ENCODE measurements around the gene SH3BGRL3. TPM values are rescaled to one million over a fixed set of nuclear protein-coding genes. Genes with fewer than 3 reads are reported as not detected.

Gene SH3BGRL3
- total RNA-seq, 2 donors from 2014 or later = 148 to 165 TPM

- peak in 1 of 2 donors; percentile 41 for DNase-seq
- peak overlapping the region; percentile 81 to 97 for H3K4me3 Mint-ChIP-seq
- no peaks in the 10 kb centered on the region for H3K27me3 Mint-ChIP-seq (ENCODE audit: low read depth)
- peaks cover 2 to 14% of the 10 kb centered on the region in 2 donors for H3K36me3 Mint-ChIP-seq (ENCODE audit: insufficient read depth in 2 of 2)
- H3K9me3 Mint-ChIP-seq = no peaks in the 10 kb centered on the region
- H3K27ac Mint-ChIP-seq = peak overlapping the region; percentile 55
- H3K4me1 Mint-ChIP-seq (ENCODE audit: low read depth) = peaks cover 94% of the 10 kb centered on the region
- ATAC-seq (replicated peaks in 1 of 2) = no peak
These were observed 1.4 kb downstream of the SH3BGRL3 start for GRCh38 chr1:26281091-26281958.

GRCh38 chr1:26281971-26282370, 2.1 kb downstream of the SH3BGRL3 start:
- peaks cover 2 to 14% of the 10 kb centered on the region in 2 donors for H3K36me3 Mint-ChIP-seq (ENCODE audit: insufficient read depth in 2 of 2)
- DNase-seq (no peak), ATAC-seq (replicated peaks in 1 of 2) (no peak)
- H3K4me3 Mint-ChIP-seq = peak overlapping the region; percentile 81 to 97
- no peaks in the 10 kb centered on the region for H3K9me3 Mint-ChIP-seq
- peak overlapping the region; percentile 55 for H3K27ac Mint-ChIP-seq
- peaks cover 94% of the 10 kb centered on the region for H3K4me1 Mint-ChIP-seq (ENCODE audit: low read depth)
- H3K27me3 Mint-ChIP-seq (ENCODE audit: low read depth) = no peaks in the 10 kb centered on the region

GRCh38 chr1:26282401-26282918, 2.6 kb downstream of the SH3BGRL3 start:
- ATAC-seq (replicated peaks in 1 of 2) = no peak
- DNase-seq = no peak
- no peaks in the 10 kb centered on the region for H3K27me3 Mint-ChIP-seq (ENCODE audit: low read depth)
- no peaks in the 10 kb centered on the region for H3K9me3 Mint-ChIP-seq
- peak overlapping the region in 1 of 2 donors; percentile 20 for H3K4me3 Mint-ChIP-seq
- H3K27ac Mint-ChIP-seq = peak overlapping the region; percentile 41
- peaks cover 2 to 14% of the 10 kb centered on the region in 2 donors for H3K36me3 Mint-ChIP-seq (ENCODE audit: insufficient read depth in 2 of 2)
- H3K4me1 Mint-ChIP-seq (ENCODE audit: low read depth) = peaks cover 94% of the 10 kb centered on the region

- Mint-ChIP-seq H3K4me3 (peak overlapping the region; percentile 48 to 51), H3K4me1 (ENCODE audit: low read depth) (peaks cover 94% of the 10 kb centered on the region), H3K9me3 (no peaks in the 10 kb centered on the region), H3K36me3 (ENCODE audit: insufficient read depth in 2 of 2) (peaks cover 2 to 14% of the 10 kb centered on the region in 2 donors), H3K27ac (peak overlapping the region; percentile 48), H3K27me3 (ENCODE audit: low read depth) (no peaks in the 10 kb centered on the region)
- ATAC-seq (replicated peaks in 1 of 2) (no peak), DNase-seq (no peak)
These were observed 3.5 kb downstream of the SH3BGRL3 start for GRCh38 chr1:26283279-26283853.

- H3K27ac Mint-ChIP-seq = peak overlapping the region; percentile 89
- ATAC-seq (replicated peaks in 1 of 2) = no peak
- DNase-seq = no peak
- peaks cover 2 to 12% of the 10 kb centered on the region in 2 donors for H3K36me3 Mint-ChIP-seq (ENCODE audit: insufficient read depth in 2 of 2)
- H3K9me3 Mint-ChIP-seq = no peaks in the 10 kb centered on the region
- H3K27me3 Mint-ChIP-seq (ENCODE audit: low read depth) = no peaks in the 10 kb centered on the region
- peak overlapping the region; percentile 78 to 81 for H3K4me3 Mint-ChIP-seq
- peaks cover 94% of the 10 kb centered on the region for H3K4me1 Mint-ChIP-seq (ENCODE audit: low read depth)
These were observed 4.1 kb downstream of the SH3BGRL3 start for GRCh38 chr1:26283871-26284596.

GRCh38 chr1:26284597-26285347, 4.9 kb downstream of the SH3BGRL3 start:
- DNase-seq (peak; percentile 93 to 99), ATAC-seq (replicated peaks in 1 of 2) (peak; percentile 76 to 81)
- Mint-ChIP-seq H3K27me3 (ENCODE audit: low read depth) (no peaks in the 10 kb centered on the region), H3K9me3 (no peaks in the 10 kb centered on the region), H3K27ac (peak overlapping the region; percentile 89), H3K4me1 (ENCODE audit: low read depth) (peaks cover 94% of the 10 kb centered on the region), H3K4me3 (peak overlapping the region; percentile 78 to 81), H3K36me3 (ENCODE audit: insufficient read depth in 2 of 2) (peaks cover 2 to 12% of the 10 kb centered on the region in 2 donors)

GRCh38 chr1:26285366-26286063, 5.6 kb downstream of the SH3BGRL3 start:
- Mint-ChIP-seq H3K4me3 (peak overlapping the region; percentile 78 to 81), H3K27ac (no peak overlapping the region), H3K36me3 (ENCODE audit: insufficient read depth in 2 of 2) (peaks cover 2 to 12% of the 10 kb centered on the region in 2 donors), H3K9me3 (no peaks in the 10 kb centered on the region), H3K4me1 (ENCODE audit: low read depth) (peaks cover 100% of the 10 kb centered on the region), H3K27me3 (ENCODE audit: low read depth) (no peaks in the 10 kb centered on the region)
- ATAC-seq (replicated peaks in 1 of 2) = no peak
- DNase-seq = peak; percentile 75 to 77

- H3K27me3 Mint-ChIP-seq (ENCODE audit: low read depth) = no peaks in the 10 kb centered on the region
- DNase-seq (no peak), ATAC-seq (replicated peaks in 1 of 2) (no peak)
- peaks cover 1 to 10% of the 10 kb centered on the region in 2 donors for H3K36me3 Mint-ChIP-seq (ENCODE audit: insufficient read depth in 2 of 2)
- H3K4me1 Mint-ChIP-seq (ENCODE audit: low read depth) = peaks cover 100% of the 10 kb centered on the region
- H3K27ac Mint-ChIP-seq = no peak overlapping the region
- H3K9me3 Mint-ChIP-seq = no peaks in the 10 kb centered on the region
- peak overlapping the region in 1 of 2 donors; percentile 20 for H3K4me3 Mint-ChIP-seq
These were observed 6.2 kb downstream of the SH3BGRL3 start for GRCh38 chr1:26286064-26286416.

GRCh38 chr1:26287033-26287711, 7.3 kb downstream of the SH3BGRL3 start:
- no peaks in the 10 kb centered on the region for H3K9me3 Mint-ChIP-seq
- peaks cover 96% of the 10 kb centered on the region for H3K4me1 Mint-ChIP-seq (ENCODE audit: low read depth)
- H3K4me3 Mint-ChIP-seq = peak overlapping the region; percentile 77 to 92
- H3K27ac Mint-ChIP-seq = peak overlapping the region; percentile 98
- H3K27me3 Mint-ChIP-seq (ENCODE audit: low read depth) = no peaks in the 10 kb centered on the region
- peak; percentile 75 to 80 for DNase-seq
- H3K36me3 Mint-ChIP-seq (ENCODE audit: insufficient read depth in 2 of 2) = peaks cover 0 to 6% of the 10 kb centered on the region in 2 donors
- peak; percentile 39 to 40 for ATAC-seq (replicated peaks in 1 of 2)

- Mint-ChIP-seq H3K27ac (peak overlapping the region; percentile 98), H3K36me3 (ENCODE audit: insufficient read depth in 2 of 2) (peaks cover 0 to 6% of the 10 kb centered on the region in 2 donors), H3K9me3 (no peaks in the 10 kb centered on the region), H3K27me3 (ENCODE audit: low read depth) (no peaks in the 10 kb centered on the region), H3K4me3 (peak overlapping the region; percentile 77 to 92), H3K4me1 (ENCODE audit: low read depth) (peaks cover 92% of the 10 kb centered on the region)
- ATAC-seq (replicated peaks in 1 of 2) (no peak), DNase-seq (no peak)
These were observed 7.9 kb downstream of the SH3BGRL3 start for GRCh38 chr1:26287811-26288210.

GRCh38 chr1:26288311-26288941, 8.5 kb downstream of the SH3BGRL3 start:
- Mint-ChIP-seq H3K4me1 (ENCODE audit: low read depth) (peaks cover 85% of the 10 kb centered on the region), H3K9me3 (no peaks in the 10 kb centered on the region), H3K4me3 (peak overlapping the region; percentile 77 to 92), H3K36me3 (ENCODE audit: insufficient read depth in 2 of 2) (peaks cover 0 to 5% of the 10 kb centered on the region in 2 donors), H3K27ac (peak overlapping the region; percentile 98), H3K27me3 (ENCODE audit: low read depth) (no peaks in the 10 kb centered on the region)
- peak; percentile 54 to 62 for ATAC-seq (replicated peaks in 1 of 2)
- DNase-seq = peak; percentile 74 to 82
